ENCODE measurements around the gene AFAP1L2.

Gene AFAP1L2

GRCh38 chr10:114327537-114328440, 76.5 kb downstream of the AFAP1L2 start:
- no peak for TF ChIP-seq CTCF (conservative IDR thresholded peaks at IDR 0.05; ENCODE audit: low read length)
- TF ChIP-seq EZH2phosphoT487 (IDR thresholded peaks at IDR 0.05; ENCODE audit: borderline replicate concordance), result no peak
- H3K4me1 ChIP-seq (ENCODE audit: insufficient read depth, low read length, poor library complexity, severe bottlenecking), result peaks cover 23% of the 10 kb centered on the region

GRCh38 chr10:114326795-114327194, 77.5 kb downstream of the AFAP1L2 start:
- Histone ChIP-seq H3K79me2 (ENCODE audit: insufficient read depth, low read length) (no peaks in the 10 kb centered on the region), H2AFZ (ENCODE audit: low read length) (no peak overlapping the region), H4K20me1 (ENCODE audit: insufficient read depth, low read length, poor library complexity, severe bottlenecking) (no peaks in the 10 kb centered on the region), H3K4me1 (ENCODE audit: insufficient read depth, low read length, poor library complexity, severe bottlenecking) (peaks cover 15% of the 10 kb centered on the region), H3K4me3 (ENCODE audit: low read length, poor library complexity, severe bottlenecking) (no peak overlapping the region), H3K36me3 (ENCODE audit: insufficient read depth, low read length) (no peaks in the 10 kb centered on the region), H3K4me2 (ENCODE audit: low read depth, low read length, poor library complexity, severe bottlenecking) (no peak overlapping the region), H3K9me2 (replicated peaks; ENCODE audit: low read depth, low read length) (no peaks in the 10 kb centered on the region), H3K9ac (ENCODE audit: low read depth, low read length, poor library complexity, severe bottlenecking) (no peak overlapping the region), H3F3A (ENCODE audit: low read depth) (no peaks in the 10 kb centered on the region), H3K9me3 (ENCODE audit: insufficient read depth, low read depth, low read length) (no peaks in the 10 kb centered on the region), H3K27me3 (ENCODE audit: insufficient read depth, low read length, poor library complexity, severe bottlenecking) (no peaks in the 10 kb centered on the region)
- TF ChIP-seq CTCF (conservative IDR thresholded peaks at IDR 0.05; ENCODE audit: low read length), result no peak
- TF ChIP-seq EZH2phosphoT487 (IDR thresholded peaks at IDR 0.05; ENCODE audit: borderline replicate concordance), result no peak

More at GRCh38 chr10:114327537-114328440, 76.5 kb downstream of the AFAP1L2 start:
- no peak overlapping the region for H2AFZ ChIP-seq (ENCODE audit: low read length)
- H4K20me1 ChIP-seq (ENCODE audit: insufficient read depth, low read length, poor library complexity, severe bottlenecking), result no peaks in the 10 kb centered on the region
- H3K9me2 ChIP-seq (replicated peaks; ENCODE audit: low read depth, low read length), result no peaks in the 10 kb centered on the region
- H3K9ac ChIP-seq (ENCODE audit: low read depth, low read length, poor library complexity, severe bottlenecking), result no peak overlapping the region
- no peaks in the 10 kb centered on the region for H3K79me2 ChIP-seq (ENCODE audit: insufficient read depth, low read length)
- no peaks in the 10 kb centered on the region for H3K36me3 ChIP-seq (ENCODE audit: insufficient read depth, low read length)
- H3K9me3 ChIP-seq (ENCODE audit: insufficient read depth, low read depth, low read length), result no peaks in the 10 kb centered on the region
- H3K27me3 ChIP-seq (ENCODE audit: insufficient read depth, low read length, poor library complexity, severe bottlenecking), result no peaks in the 10 kb centered on the region
- H3F3A ChIP-seq (ENCODE audit: low read depth), result no peaks in the 10 kb centered on the region
- H3K4me3 ChIP-seq (ENCODE audit: low read length, poor library complexity, severe bottlenecking), result no peak overlapping the region
- no peak overlapping the region for H3K4me2 ChIP-seq (ENCODE audit: low read depth, low read length, poor library complexity, severe bottlenecking)

- Histone ChIP-seq H3K4me1 (ENCODE audit: insufficient read depth, low read length, poor library complexity, severe bottlenecking) (no peaks in the 10 kb centered on the region), H3K36me3 (ENCODE audit: insufficient read depth, low read length) (no peaks in the 10 kb centered on the region), H4K20me1 (ENCODE audit: insufficient read depth, low read length, poor library complexity, severe bottlenecking) (no peaks in the 10 kb centered on the region), H3K9me3 (ENCODE audit: insufficient read depth, low read depth, low read length) (no peaks in the 10 kb centered on the region), H3K9ac (ENCODE audit: low read depth, low read length, poor library complexity, severe bottlenecking) (no peak overlapping the region), H3K79me2 (ENCODE audit: insufficient read depth, low read length) (no peaks in the 10 kb centered on the region), H2AFZ (ENCODE audit: low read length) (no peak overlapping the region), H3K27me3 (ENCODE audit: insufficient read depth, low read length, poor library complexity, severe bottlenecking) (no peaks in the 10 kb centered on the region), H3F3A (ENCODE audit: low read depth) (no peaks in the 10 kb centered on the region), H3K4me3 (ENCODE audit: low read length, poor library complexity, severe bottlenecking) (no peak overlapping the region), H3K9me2 (replicated peaks; ENCODE audit: low read depth, low read length) (no peaks in the 10 kb centered on the region), H3K4me2 (ENCODE audit: low read depth, low read length, poor library complexity, severe bottlenecking) (no peak overlapping the region)
- TF ChIP-seq CTCF (conservative IDR thresholded peaks at IDR 0.05; ENCODE audit: low read length) (no peak), EZH2phosphoT487 (IDR thresholded peaks at IDR 0.05; ENCODE audit: borderline replicate concordance) (no peak)
These were observed 81.3 kb downstream of the AFAP1L2 start for GRCh38 chr10:114323023-114323422.
